GM21367 (cell line): ENCODE measurements around the gene PARD3B.

Experiments used
- ATAC-seq: cut with Tn5 transposase; IDR thresholded peaks from one replicate; pipeline ENCODE4 v1.9.1; 2021; ENCODE audit not compliant: unreplicated experiment

PARD3B gene, protein sequence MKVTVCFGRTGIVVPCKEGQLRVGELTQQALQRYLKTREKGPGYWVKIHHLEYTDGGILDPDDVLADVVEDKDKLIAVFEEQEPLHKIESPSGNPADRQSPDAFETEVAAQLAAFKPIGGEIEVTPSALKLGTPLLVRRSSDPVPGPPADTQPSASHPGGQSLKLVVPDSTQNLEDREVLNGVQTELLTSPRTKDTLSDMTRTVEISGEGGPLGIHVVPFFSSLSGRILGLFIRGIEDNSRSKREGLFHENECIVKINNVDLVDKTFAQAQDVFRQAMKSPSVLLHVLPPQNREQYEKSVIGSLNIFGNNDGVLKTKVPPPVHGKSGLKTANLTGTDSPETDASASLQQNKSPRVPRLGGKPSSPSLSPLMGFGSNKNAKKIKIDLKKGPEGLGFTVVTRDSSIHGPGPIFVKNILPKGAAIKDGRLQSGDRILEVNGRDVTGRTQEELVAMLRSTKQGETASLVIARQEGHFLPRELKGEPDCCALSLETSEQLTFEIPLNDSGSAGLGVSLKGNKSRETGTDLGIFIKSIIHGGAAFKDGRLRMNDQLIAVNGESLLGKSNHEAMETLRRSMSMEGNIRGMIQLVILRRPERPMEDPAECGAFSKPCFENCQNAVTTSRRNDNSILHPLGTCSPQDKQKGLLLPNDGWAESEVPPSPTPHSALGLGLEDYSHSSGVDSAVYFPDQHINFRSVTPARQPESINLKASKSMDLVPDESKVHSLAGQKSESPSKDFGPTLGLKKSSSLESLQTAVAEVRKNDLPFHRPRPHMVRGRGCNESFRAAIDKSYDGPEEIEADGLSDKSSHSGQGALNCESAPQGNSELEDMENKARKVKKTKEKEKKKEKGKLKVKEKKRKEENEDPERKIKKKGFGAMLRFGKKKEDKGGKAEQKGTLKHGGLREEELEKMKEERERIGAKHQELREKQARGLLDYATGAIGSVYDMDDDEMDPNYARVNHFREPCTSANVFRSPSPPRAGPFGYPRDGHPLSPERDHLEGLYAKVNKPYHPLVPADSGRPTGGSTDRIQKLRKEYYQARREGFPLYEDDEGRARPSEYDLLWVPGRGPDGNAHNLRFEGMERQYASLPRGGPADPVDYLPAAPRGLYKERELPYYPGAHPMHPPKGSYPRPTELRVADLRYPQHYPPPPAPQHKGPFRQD (N-terminal part only)

DNA sequence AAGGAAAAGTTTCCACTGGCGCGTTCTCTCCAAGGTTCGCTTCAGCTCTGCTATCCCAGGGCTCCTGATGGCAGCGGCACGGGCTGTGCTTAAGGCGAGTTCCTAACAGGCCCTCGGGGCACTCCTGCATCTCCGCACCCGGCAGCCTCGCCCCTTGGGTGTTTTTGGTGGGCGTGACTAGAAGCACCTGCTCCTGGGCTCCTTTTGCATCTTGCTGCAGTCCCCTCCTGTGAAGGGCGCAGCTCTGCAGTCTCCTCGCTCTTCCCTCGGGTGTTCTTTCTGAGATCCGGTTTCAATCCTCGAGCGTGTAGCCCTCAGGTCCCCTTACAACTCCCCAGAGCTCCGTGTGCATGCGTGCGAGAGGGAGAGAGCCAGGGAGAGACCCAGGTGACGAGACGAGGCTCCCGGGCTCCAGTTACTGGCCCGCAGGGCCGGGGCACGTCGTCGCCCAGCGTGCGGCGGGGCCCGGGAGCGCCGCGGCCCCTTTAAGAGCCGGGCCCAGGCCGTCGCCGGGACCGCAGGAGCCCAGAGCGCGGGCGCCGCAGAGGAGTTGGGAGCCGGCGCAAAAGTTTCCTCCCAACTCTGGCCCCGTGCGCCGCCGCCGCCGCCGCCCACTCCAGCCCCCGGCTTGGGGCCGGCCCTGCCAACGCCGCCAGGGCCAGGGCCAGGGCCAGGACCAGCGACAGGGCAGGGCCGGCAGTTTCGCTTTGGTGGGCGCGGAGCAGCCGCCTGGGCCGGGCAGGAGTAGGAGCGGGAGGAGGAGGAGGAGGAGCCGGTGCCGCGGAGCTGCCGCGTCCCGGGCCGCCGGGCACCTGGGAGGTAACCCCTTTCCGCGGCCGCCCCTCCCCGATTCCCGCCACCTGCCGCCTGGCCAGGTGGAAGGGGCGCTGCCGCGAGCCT, at the start of gene PARD3B:
TSS of gene PARD3B (plus strand) at position 515 of the 900 bp plus-strand sequence. CDS start 525 bp downstream, outside the sequence.
- peak; percentile 63 for ATAC-seq

DNA sequence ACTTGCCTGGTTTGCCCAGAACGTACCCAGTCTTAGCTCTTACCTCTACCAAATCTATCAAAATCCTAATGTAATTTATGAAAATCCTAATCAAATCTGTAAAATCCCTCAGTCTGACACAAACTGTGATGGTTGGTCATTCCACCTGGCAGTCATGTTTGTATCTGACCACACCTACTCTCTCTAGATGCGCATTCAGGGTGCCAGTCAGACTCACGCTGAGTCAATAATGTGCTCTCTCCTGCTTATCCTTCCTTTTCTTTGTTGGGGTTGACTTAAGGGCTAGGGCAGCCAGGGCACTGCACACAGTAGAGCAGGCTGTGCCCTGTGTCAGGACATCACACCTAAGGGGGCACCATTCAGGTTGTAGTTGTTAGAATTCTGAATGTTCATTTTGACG, 48.5 kb upstream of the PARD3B start:
- no peak for ATAC-seq

- ATAC-seq = no peak
These were observed 47.4 kb upstream of the PARD3B start for GRCh38 chr2:204497855-204498254.

DNA sequence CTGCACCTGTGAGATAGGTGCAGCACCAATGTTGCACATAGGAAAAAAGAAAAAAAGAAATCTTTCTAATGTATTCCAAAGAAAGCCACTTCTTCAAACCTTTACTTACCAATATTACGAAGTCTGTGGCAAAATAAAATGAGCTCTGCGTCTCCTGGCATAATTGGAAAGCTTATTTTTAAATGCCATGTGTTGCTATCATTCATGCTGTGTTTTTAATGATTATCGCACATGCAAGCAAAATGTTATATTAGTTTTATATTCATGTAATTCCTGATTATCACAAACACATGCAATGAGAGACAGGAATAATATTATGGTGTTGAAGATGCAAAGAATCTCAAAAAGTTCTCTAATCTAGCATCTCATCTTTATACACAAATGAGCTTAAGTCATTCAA, 47.0 kb upstream of the PARD3B start:
- ATAC-seq = no peak

DNA sequence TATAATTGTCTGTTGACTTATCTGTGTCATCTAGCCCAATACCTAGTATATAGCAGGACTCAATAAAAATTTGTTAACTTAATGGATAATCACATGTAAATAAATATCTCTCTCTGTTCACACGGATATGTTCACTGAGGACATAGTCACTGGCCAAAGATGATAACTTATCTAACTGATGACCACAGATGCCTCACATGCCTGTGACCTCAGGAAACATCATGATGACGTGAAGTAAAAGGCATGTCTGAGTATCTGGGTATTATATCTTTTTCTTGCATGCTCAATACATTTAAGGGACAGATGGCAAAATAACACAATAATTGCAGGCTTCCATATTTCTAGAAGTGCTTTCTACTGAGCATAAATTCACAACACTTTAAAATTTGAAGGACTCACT, 41.4 kb upstream of the PARD3B start:
- no peak for ATAC-seq

DNA sequence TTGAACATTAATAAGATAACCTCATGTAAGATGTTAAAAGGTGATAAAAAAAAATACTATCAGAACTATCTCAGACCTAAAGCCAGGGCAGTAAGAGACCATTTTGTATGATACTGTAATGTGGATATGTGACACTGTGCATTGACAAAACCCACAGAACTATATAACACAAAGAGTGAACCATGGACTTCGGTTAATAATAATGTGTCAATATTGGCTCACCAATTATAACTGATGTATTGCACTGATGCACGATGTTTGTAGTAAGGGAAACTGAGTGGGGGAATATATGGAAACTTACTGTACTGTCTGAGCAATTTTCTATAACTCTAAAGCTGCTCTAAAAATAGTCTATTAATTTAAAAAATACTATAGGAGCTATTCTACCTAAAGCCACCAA, 40.7 kb upstream of the PARD3B start:
- ATAC-seq = no peak

- no peak for ATAC-seq
These were observed 39.8 kb upstream of the PARD3B start for GRCh38 chr2:204505488-204505887.

GRCh38 chr2:204505946-204506345, 39.3 kb upstream of the PARD3B start:
- no peak for ATAC-seq

DNA sequence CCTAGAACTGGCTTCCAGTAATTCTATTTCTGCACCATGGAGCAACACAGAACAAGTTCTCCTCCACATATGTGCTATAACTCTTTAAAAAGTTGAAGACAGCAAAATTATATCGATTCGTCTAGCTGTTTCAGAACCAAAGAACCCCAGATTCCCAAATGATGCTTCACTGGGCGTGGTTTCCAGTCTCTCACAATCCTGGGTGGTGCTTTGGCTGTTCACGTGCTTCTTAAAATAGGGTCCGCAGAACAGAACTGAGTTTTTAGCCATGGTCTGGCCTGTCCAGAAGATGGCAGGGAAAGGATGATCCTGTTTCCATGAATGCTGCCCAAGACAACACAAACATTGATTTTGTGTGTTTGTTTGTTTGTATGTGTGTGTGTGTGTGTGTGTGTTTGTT, 37.6 kb upstream of the PARD3B start:
- no peak for ATAC-seq

DNA sequence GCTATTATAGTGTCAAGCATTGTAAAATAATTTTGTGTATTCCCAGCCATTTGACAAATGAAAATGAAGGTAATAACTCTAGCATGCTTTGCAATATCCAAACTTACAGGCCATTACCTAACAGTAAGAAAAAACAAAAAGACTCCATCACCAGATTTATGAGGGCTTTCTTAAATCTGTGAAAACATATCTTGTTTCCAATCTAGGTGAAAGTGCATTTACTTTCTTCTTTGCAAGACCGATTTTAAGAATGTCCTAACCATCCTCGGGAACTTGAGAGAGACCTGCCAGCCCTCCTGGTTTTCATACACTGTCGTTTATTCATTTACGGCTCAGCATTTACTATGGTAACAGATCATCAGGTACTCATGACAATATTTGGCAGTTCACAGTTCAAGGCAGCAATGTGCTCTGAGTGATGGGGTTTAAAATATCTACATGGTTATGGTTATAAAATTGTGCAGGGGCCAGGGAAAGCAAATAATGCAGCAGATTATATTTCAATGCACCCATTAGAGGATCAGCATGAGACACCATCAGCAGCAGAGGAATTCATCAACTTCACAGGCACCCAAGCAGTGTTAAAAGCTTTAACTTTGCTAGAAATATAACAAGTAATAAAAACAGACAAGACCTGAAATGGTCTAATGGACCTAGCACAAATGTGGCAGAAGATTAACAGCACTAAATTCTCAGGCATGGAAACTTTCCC, 34.4 kb upstream of the PARD3B start:
- ATAC-seq = no peak

DNA sequence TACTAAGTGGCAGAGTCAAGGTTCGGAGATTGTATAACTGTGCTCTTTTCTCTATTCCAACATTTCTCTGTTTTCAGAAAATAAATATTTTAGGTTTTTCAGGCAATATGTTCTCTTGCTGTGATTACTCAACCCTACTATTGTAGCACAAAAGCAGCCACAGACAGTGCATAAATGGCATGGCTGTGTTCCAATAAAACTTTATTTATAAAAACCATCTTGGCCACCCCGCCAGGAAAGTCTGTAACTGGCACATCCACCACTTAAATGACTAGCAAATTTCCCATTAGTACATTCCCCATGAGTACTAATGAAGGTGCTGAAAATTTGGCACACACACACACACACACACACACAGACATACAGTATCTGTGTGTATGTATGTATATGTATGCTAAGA, 30.8 kb upstream of the PARD3B start:
- ATAC-seq = no peak

DNA sequence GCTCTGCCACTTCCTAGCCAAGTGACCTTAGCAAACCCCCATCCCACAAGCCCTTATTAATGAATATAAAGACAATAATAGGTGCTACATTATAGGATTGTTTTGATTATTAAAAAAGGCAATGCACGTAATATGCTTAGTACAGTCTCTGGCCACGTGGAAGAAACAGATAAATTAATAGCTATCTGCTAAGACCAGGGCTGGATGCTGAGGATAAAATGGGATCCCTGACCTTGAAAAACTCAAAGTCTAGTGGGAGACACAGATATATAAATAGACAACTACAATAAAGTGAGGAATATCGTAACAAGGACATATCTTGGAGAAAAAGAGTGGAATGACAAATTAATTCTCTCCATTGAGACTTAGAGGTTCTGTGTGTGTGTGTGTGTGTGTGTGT, 29.9 kb upstream of the PARD3B start:
- no peak for ATAC-seq

DNA sequence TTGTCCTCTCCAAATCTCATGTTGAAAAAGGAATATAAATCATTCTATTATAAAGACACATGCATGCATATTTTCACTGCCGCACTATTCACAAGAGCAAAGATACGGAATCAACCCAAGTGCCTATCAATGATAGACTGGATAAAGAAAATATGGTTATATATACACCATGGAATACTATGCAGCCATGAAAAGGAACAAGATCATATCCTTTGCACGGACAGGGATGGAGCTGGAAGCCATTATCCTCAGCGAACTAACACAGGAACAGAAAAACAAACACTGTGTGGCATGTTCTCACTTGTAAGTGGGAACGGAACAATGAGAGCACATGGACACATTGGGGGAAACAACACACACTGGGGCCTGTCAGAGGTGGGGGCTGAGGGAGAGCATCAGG, 28.1 kb upstream of the PARD3B start:
- ATAC-seq = no peak

- no peak for ATAC-seq
These were observed 15.3 kb upstream of the PARD3B start for GRCh38 chr2:204529795-204530463.

GRCh38 chr2:204530464-204530805, 14.8 kb upstream of the PARD3B start:
- no peak for ATAC-seq

DNA sequence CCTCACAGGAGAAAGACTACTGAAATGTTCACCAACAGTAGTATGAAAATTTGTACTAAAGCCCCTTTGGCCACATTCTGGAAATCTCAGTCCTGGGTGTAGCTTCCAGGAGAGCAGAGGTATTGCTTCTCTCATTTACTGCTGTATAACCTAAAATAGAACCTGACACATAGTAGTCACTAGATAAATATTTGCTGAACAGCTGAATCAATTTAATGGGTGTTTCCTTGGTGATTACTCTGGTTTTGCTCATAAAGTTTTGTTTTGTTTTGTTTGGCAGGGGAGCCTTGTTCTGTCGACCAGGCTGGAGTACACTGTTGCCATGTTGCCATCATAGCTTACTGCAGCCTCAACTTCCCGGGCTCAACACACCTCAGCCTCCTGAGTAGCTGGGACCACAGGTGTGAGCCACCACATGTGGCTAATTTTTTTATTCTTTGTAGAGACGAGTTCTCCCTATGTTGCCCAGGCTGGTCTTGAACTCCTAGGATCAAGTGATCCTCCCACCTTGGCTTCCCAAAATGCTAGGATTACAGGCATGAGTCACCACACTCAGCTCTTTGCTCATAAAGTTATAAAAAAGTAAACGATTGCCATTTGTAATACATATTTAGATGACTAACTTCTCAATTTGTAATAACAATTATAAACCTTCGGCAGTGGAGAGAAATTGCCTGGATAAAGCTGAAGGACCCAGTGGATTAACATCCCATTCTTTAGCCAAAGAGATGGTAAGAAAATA, 11.5 kb upstream of the PARD3B start:
- ATAC-seq = no peak

GRCh38 chr2:204535356-204535755, 9.9 kb upstream of the PARD3B start:
- ATAC-seq = no peak

DNA sequence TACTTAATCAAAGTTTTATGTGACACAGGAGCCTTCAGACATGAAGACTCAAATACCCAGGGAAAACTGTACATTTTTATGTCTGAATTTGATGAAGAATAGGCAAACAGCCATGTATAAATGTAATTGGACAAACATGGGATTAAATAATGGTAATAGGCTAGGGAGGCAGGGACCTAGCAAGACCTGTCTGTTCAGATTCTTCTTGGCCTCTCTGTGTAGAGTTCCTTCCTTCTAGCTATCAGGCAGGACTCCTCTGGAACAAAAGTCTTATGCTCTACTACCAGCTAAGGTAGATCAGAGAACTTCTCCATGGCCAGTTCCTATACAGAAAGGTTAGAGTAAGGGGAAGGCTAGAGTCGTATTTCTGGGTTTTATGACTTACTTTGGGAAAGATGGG, 9.5 kb upstream of the PARD3B start:
- ATAC-seq = no peak
